GM12878 (cell line): ENCODE measurements around the gene CYS1. TPM values are rescaled to one million over a fixed set of nuclear protein-coding genes. Genes with fewer than 3 reads are reported as not detected.

Experiments
- ATAC-seq: fragments of 200-7000 bp; cut with Tn5 transposase; 3 replicates; pipeline ENCODE4 v1.9.1; 2020; ENCODE audit warnings: mild to moderate bottlenecking, moderate library complexity
- BruUV-seq: library from RNA; stranded (reverse); fragments of 400-500 nt; replicated peaks from 2 replicates; lab custom pipeline; 2021; lab: Mats Ljungman, UMichigan
- CTCF ChIA-PET: fragments of 300-600 bp; sonication (Branson Sonifier 250); formaldehyde crosslinking; extraction: SDS; loops from one replicate; lab custom pipeline; 2021; ENCODE audit warnings: inconsistent platforms; lab: Yijun Ruan, JAX
- POLR2A ChIA-PET: fragments of 350-600 bp; formaldehyde crosslinking; extraction: SDS; loops from one replicate; lab custom pipeline; 2021; ENCODE audit warnings: inconsistent platforms; lab: Charles Lee
- RAD21 ChIA-PET: fragments of 300-600 bp; sonication (Branson Sonifier 250); formaldehyde crosslinking; loops from one replicate; lab custom pipeline; 2023; ENCODE audit warnings: antibody characterized with exemption; ENCODE audit not compliant: unreplicated experiment; lab: Charles Lee
- SMC1A ChIA-PET: fragments of 300-600 bp; sonication (Branson Sonifier 250); formaldehyde crosslinking; loops from one replicate; lab custom pipeline; 2023; ENCODE audit not compliant: unreplicated experiment, uncharacterized antibody; lab: Charles Lee
- DNase-seq: peaks from one replicate; pipeline ENCODE4 v3.0.0-alpha.2; 2011; ENCODE audit warnings: low read depth, low spot score
- FAIRE-seq: peaks from 3 replicates; lab custom pipeline; 2011; peaks lifted over from hg19 to GRCh38; lab: Jason Lieb, UNC
- H2AFZ ChIP-seq: 2 replicates; pipeline ENCODE4 v1.6.0; 2011; ENCODE audit warnings: low read depth, low read length, control low read depth; ENCODE audit not compliant: control insufficient read depth
- H3K27ac ChIP-seq: 2 replicates; pipeline ENCODE4 v1.5.1; 2011; ENCODE audit warnings: control low read depth; ENCODE audit not compliant: control insufficient read depth, insufficient read depth
- H3K27me3 ChIP-seq, 2 experiments: replicated peaks in 1 of 2; 2 replicates each; pipeline versions ENCODE4 v1.6.0 to v1.6.1; 2011; ENCODE audit warnings: low read length in 1 of 2; ENCODE audit not compliant: control insufficient read depth in 2 of 2, insufficient read depth in 2 of 2
- H3K36me3 ChIP-seq, 2 experiments: 2 replicates each; pipeline ENCODE4 v1.5.1; 2011; ENCODE audit warnings: low read length in 1 of 2; ENCODE audit not compliant: control insufficient read depth in 2 of 2, insufficient read depth in 2 of 2
- H3K4me1 ChIP-seq: 2 replicates; pipeline ENCODE4 v1.6.1; 2011; ENCODE audit warnings: mild to moderate bottlenecking, low read length, moderate library complexity, mixed read lengths; ENCODE audit not compliant: control insufficient read depth, insufficient read depth
- H3K4me2 ChIP-seq: 2 replicates; pipeline ENCODE4 v1.6.0; 2011; ENCODE audit warnings: control low read depth; ENCODE audit not compliant: control insufficient read depth, insufficient read depth
- H3K4me3 ChIP-seq: fragments of 200-600 bp; sonication (generic); 2 replicates; pipeline ENCODE4 v1.5.1; 2016
- H3K79me2 ChIP-seq: 2 replicates; pipeline ENCODE4 v1.6.0; 2011; ENCODE audit warnings: low read length; ENCODE audit not compliant: control insufficient read depth, insufficient read depth
- H3K9ac ChIP-seq: 2 replicates; pipeline ENCODE4 v1.8.0; 2011; ENCODE audit warnings: low read length, control low read depth, mixed read lengths; ENCODE audit not compliant: control insufficient read depth, insufficient read depth
- H3K9me3 ChIP-seq: replicated peaks from 3 replicates; pipeline ENCODE4 v1.5.1; 2011; ENCODE audit warnings: mild to moderate bottlenecking, low read length; ENCODE audit not compliant: control insufficient read depth, insufficient read depth
- H4K20me1 ChIP-seq: 2 replicates; pipeline ENCODE4 v1.6.0; 2011; ENCODE audit not compliant: control insufficient read depth, insufficient read depth
- BMI1 ChIP-seq: fragments of 450-650 bp; IDR thresholded peaks from 2 replicates; pipeline ENCODE4 v1.6.1; 2016; ENCODE audit warnings: mild to moderate bottlenecking, moderate library complexity, borderline replicate concordance
- HSF1 ChIP-seq: fragments of 150-350 bp; IDR thresholded peaks from 2 replicates; pipeline ENCODE4 v1.6.1; 2014; ENCODE audit warnings: mild to moderate bottlenecking, low read depth, low read length
- RB1 ChIP-seq: fragments of 450-650 bp; formaldehyde crosslinking; IDR thresholded peaks from 2 replicates; pipeline ENCODE4 v1.6.1; 2017; ENCODE audit warnings: mild to moderate bottlenecking, borderline replicate concordance
- ZZZ3 ChIP-seq: IDR thresholded peaks from 2 replicates; pipeline ENCODE4 v1.6.1; 2011; ENCODE audit warnings: low read depth; ENCODE audit not compliant: control insufficient read depth, insufficient read length
- WGBS: methylation state at CpG from one replicate; pipeline ENCODE4 v1.1.6; 2016; ENCODE audit warnings: low lambda C conversion rate; ENCODE audit not compliant: insufficient replicate concordance, insufficient coverage; ENCODE audit errors: missing lambda C conversion rate; 5-methylcytosine and 5-hydroxymethylcytosine counted together
- in situ Hi-C: fragments of 300-500 bp; cut with MboI; formaldehyde crosslinking; loops from 9 replicates; pipeline ENCODE4 v1.14.3; 2018; ENCODE audit warnings: mixed read lengths
- intact Hi-C: fragments of 100-400 bp; cut with micrococcal nuclease; formaldehyde crosslinking; loops from one replicate; pipeline ENCODE4 v1.14.2; 2022; ENCODE audit not compliant: unreplicated experiment
- polyA plus RNA-seq, 11 experiments: library from polyadenylated mRNA; depleted of rRNA in 4 of 11; unstranded in 6 of 11; stranded (reverse) in 5 of 11; fragments of >200 nt; fragmentation: Nextera tagmentation in 4 of 11; fragmentation: Illumina TruSeq in 1 of 11; extraction: Ambion mirVana in 4 of 11; extraction: Trizol in 1 of 11; gene quantifications; 1 replicate in 1 of 11; 2 replicates in 10 of 11; pipeline versions ENCODE4 v1.2.1 to v1.2.3, GENCODE V29; 2011 to 2016; ENCODE audit warnings: inconsistent platforms in 2 of 11, missing spikeins in 2 of 11, low read depth in 1 of 11
- total RNA-seq, 4 experiments: library from RNA; depleted of rRNA in 3 of 4; stranded (reverse); fragments of >200 nt in 3 of 4; fragmentation: Illumina TruSeq in 1 of 4; extraction: Trizol in 1 of 4; gene quantifications; 2 replicates each; pipeline versions ENCODE4 v1.2.1 to v1.2.3, GENCODE V29; 2013 to 2021

The CYS1 gene
- total and polyA plus RNA-seq, 10 of the 15 experiments (the other 5 are each of a cell fraction or from before 2014, with no cell fraction given) = 0.35 to 6.4 (median 2.5) TPM

- POLR2A ChIA-PET = interaction anchor here (1.0 to 1.4 kb wide), 3 partner anchors 9 to 15 kb away, joined by 3 to 7 read pairs (median 3); no protein-coding TSS in a partner anchor
- no peak overlapping the region for H3K9ac ChIP-seq
- no peaks in the 10 kb centered on the region for H4K20me1 ChIP-seq
- CTCF ChIA-PET = interaction anchor here (0.6 to 31.8 kb wide), 7 partner anchors 18 to 341 kb away, joined by 3 to 983 read pairs (median 6); partner anchors contain the start of gene CYS1
- 79% methylated on average over 13 of the region's 13 CpGs for WGBS
- RAD21 ChIA-PET = interaction anchor here (0.6 to 4.1 kb wide), 4 partner anchors 13 to 22 kb away, joined by 3 to 115 read pairs (median 21); partner anchors contain the start of gene CYS1
- H3K4me1 ChIP-seq = peaks cover 18% of the 10 kb centered on the region
- H3K27ac ChIP-seq = no peak overlapping the region
- peak; percentile 62; the same call in 1 of the 2 replicates for TF ChIP-seq BMI1
- TF ChIP-seq HSF1 = no peak
- TF ChIP-seq ZZZ3 = no peak
- no peak for TF ChIP-seq RB1
- in situ Hi-C loops (no loop called here), intact Hi-C loops (no loop called here)
- no peaks in the 10 kb centered on the region for H3K36me3 ChIP-seq
- no peak for FAIRE-seq
- no peak for ATAC-seq
- no peak overlapping the region for H3K4me3 ChIP-seq
- no peak for DNase-seq
- SMC1A ChIA-PET = interaction anchor here (1.1 to 12.5 kb wide), 6 partner anchors 9 to 315 kb away, joined by 3 to 236 read pairs (median 4); no protein-coding TSS in a partner anchor
- H2AFZ ChIP-seq = no peak overlapping the region
- H3K4me2 ChIP-seq = no peak overlapping the region
- H3K9me3 ChIP-seq = peaks cover 3% of the 10 kb centered on the region; the same call in 1 of the 3 replicates
- BruUV-seq = no TSS peak
- H3K79me2 ChIP-seq = no peaks in the 10 kb centered on the region
- H3K27me3 ChIP-seq = no peaks in the 10 kb centered on the region
These were observed 14.1 kb upstream of the CYS1 start for GRCh38 chr2:10094271-10094814.
